Measurements from ENCODE around the gene HOXA3.

- TF ChIP-seq, protein P1, sequence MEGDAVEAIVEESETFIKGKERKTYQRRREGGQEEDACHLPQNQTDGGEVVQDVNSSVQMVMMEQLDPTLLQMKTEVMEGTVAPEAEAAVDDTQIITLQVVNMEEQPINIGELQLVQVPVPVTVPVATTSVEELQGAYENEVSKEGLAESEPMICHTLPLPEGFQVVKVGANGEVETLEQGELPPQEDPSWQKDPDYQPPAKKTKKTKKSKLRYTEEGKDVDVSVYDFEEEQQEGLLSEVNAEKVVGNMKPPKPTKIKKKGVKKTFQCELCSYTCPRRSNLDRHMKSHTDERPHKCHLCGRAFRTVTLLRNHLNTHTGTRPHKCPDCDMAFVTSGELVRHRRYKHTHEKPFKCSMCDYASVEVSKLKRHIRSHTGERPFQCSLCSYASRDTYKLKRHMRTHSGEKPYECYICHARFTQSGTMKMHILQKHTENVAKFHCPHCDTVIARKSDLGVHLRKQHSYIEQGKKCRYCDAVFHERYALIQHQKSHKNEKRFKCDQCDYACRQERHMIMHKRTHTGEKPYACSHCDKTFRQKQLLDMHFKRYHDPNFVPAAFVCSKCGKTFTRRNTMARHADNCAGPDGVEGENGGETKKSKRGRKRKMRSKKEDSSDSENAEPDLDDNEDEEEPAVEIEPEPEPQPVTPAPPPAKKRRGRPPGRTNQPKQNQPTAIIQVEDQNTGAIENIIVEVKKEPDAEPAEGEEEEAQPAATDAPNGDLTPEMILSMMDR (conservative IDR thresholded peaks at IDR 0.05): no peak
- TF ChIP-seq EZH2 (IDR thresholded peaks at IDR 0.05; ENCODE audit: low read depth): no peak
Observed at GRCh38 chr7:27088002-27088922, 64.1 kb downstream of the HOXA3 start.
